ENCODE data around the gene YWHAG.

- no peak for TF ChIP-seq CTCF (IDR thresholded peaks at IDR 0.05)
- TF ChIP-seq POLR2A (IDR thresholded peaks at IDR 0.05) = no peak
Measured at GRCh38 chr7:76334320-76334967, 24.3 kb downstream of the YWHAG start.
